H1 (cell line): Measurements from ENCODE around the gene CCDC71L. TPM values are rescaled to one million over a fixed set of nuclear protein-coding genes. Genes with fewer than 3 reads are reported as not detected.

ENCODE experiments used
- CTCF ChIA-PET: fragments of 300-600 bp; sonication (Branson Sonifier 250); formaldehyde crosslinking; loops from one replicate; lab custom pipeline; 2021; ENCODE audit not compliant: partially characterized antibody; lab: Charles Lee
- POLR2A ChIA-PET: fragments of 300-600 bp; sonication (Branson Sonifier 250); formaldehyde crosslinking; loops from one replicate; lab custom pipeline; 2021; ENCODE audit warnings: inconsistent platforms; ENCODE audit not compliant: partially characterized antibody; lab: Charles Lee
- DNase-seq, 2 experiments: peaks; one replicate each; pipeline versions ENCODE4 v3.0.0 to v3.0.0-alpha.2; 2010 to 2022; ENCODE audit warnings: low spot score in 2 of 2, low read depth in 1 of 2, mixed read lengths in 1 of 2
- FAIRE-seq: peaks from 2 replicates; lab custom pipeline; 2011; peaks lifted over from hg19 to GRCh38; lab: Jason Lieb, UNC
- H2AFZ ChIP-seq: 2 replicates; pipeline ENCODE4 v1.8.1; 2012; ENCODE audit warnings: low read length, inconsistent platforms
- H2AK5ac ChIP-seq: 2 replicates; pipeline ENCODE4 v1.6.1; 2013; ENCODE audit warnings: low read depth, low read length
- H2BK120ac ChIP-seq: replicated peaks from 2 replicates; pipeline ENCODE3; 2013; ENCODE audit warnings: low read depth, low read length, inconsistent platforms
- H2BK12ac ChIP-seq: 2 replicates; pipeline ENCODE4 v1.6.1; 2013; ENCODE audit warnings: low read depth, low read length
- H2BK15ac ChIP-seq: 2 replicates; pipeline ENCODE4 v1.6.1; 2013; ENCODE audit warnings: low read length
- H2BK20ac ChIP-seq: 2 replicates; pipeline ENCODE4 v1.6.1; 2013; ENCODE audit warnings: low read length
- H2BK5ac ChIP-seq: 2 replicates; pipeline ENCODE4 v1.6.1; 2013; ENCODE audit warnings: low read depth, low read length
- H3K14ac ChIP-seq: 2 replicates; pipeline ENCODE4 v1.6.1; 2013; ENCODE audit warnings: inconsistent platforms; ENCODE audit not compliant: insufficient read length
- H3K18ac ChIP-seq: 2 replicates; pipeline ENCODE4 v1.6.1; 2013; ENCODE audit warnings: low read length; ENCODE audit errors: extremely low read depth
- H3K23ac ChIP-seq: 2 replicates; pipeline ENCODE4 v1.6.1; 2013; ENCODE audit warnings: inconsistent platforms; ENCODE audit not compliant: insufficient read length
- H3K23me2 ChIP-seq: 2 replicates; pipeline ENCODE4 v1.6.1; 2013; ENCODE audit warnings: low read depth, low read length
- H3K27ac ChIP-seq: 2 replicates; pipeline ENCODE4 v1.6.1; 2011; ENCODE audit warnings: low read depth, low read length, inconsistent platforms
- H3K27me3 ChIP-seq, 4 experiments: replicated peaks in 1 of 4; 1 replicate in 1 of 4; 2 replicates in 3 of 4; pipeline versions ENCODE4 v1.6.1 to v1.8.1; 2011 to 2013; ENCODE audit warnings: low read length in 3 of 4, mild to moderate bottlenecking in 3 of 4, inconsistent platforms in 2 of 4, mixed read lengths in 2 of 4, moderate library complexity in 1 of 4; ENCODE audit not compliant: control insufficient read depth in 3 of 4, insufficient read depth in 3 of 4; ENCODE audit errors: extremely low read depth in 1 of 4
- H3K36me3 ChIP-seq, 4 experiments: 2 replicates each; pipeline versions ENCODE4 v1.6.1 to v1.8.1; 2011 to 2013; ENCODE audit warnings: mild to moderate bottlenecking in 4 of 4, low read length in 3 of 4, moderate library complexity in 2 of 4, control low read depth in 1 of 4, inconsistent platforms in 1 of 4; ENCODE audit not compliant: insufficient read depth in 4 of 4, control insufficient read depth in 2 of 4
- H3K4ac ChIP-seq: replicated peaks from 2 replicates; pipeline ENCODE3; 2013; ENCODE audit warnings: low read length, low read depth, mixed read lengths, inconsistent platforms; ENCODE audit not compliant: insufficient read length
- H3K4me1 ChIP-seq, 4 experiments: replicated peaks in 1 of 4; 1 replicate in 1 of 4; 2 replicates in 3 of 4; pipeline versions ENCODE4 v1.6.1 to v1.8.1; 2011 to 2013; ENCODE audit warnings: low read length in 3 of 4, inconsistent platforms in 2 of 4, mixed read lengths in 1 of 4; ENCODE audit not compliant: insufficient read depth in 4 of 4, control insufficient read depth in 3 of 4
- H3K4me2 ChIP-seq, 2 experiments: 2 replicates each; pipeline versions ENCODE4 v1.6.1 to v1.8.1; 2011 to 2013; ENCODE audit warnings: low read depth in 2 of 2, low read length in 2 of 2, control low read depth in 1 of 2, inconsistent platforms in 1 of 2, mild to moderate bottlenecking in 1 of 2; ENCODE audit not compliant: insufficient read depth in 1 of 2
- H3K4me3 ChIP-seq, 4 experiments: fragments of 200-600, 300-600 bp in 1 of 4; sonication (generic), shearing (Covaris generic), sonication (Bioruptor Twin) in 1 of 4; 2 replicates each; pipeline versions ENCODE4 v1.5.1 to v1.8.1; 2011 to 2016; ENCODE audit warnings: low read length in 4 of 4, low read depth in 3 of 4, control low read depth in 2 of 4, inconsistent platforms in 2 of 4, mild to moderate bottlenecking in 2 of 4, mixed read lengths in 1 of 4, moderate library complexity in 1 of 4; ENCODE audit not compliant: insufficient read depth in 2 of 4; ENCODE audit errors: extremely low read depth in 1 of 4
- H3K56ac ChIP-seq: replicated peaks from 2 replicates; pipeline ENCODE3; 2013; ENCODE audit warnings: low read depth, mild to moderate bottlenecking, mixed read lengths, low read length, inconsistent platforms; ENCODE audit not compliant: insufficient read length
- H3K79me1 ChIP-seq: 2 replicates; pipeline ENCODE4 v1.6.1; 2013; ENCODE audit warnings: low read depth, low read length, control low read depth
- H3K79me2 ChIP-seq, 2 experiments: 2 replicates each; pipeline versions ENCODE4 v1.6.1 to v1.8.1; 2012 to 2013; ENCODE audit warnings: low read length in 2 of 2, mild to moderate bottlenecking in 2 of 2, inconsistent platforms in 1 of 2; ENCODE audit not compliant: insufficient read depth in 2 of 2, control insufficient read depth in 1 of 2
- H3K9ac ChIP-seq, 4 experiments: replicated peaks in 1 of 4; 1 replicate in 1 of 4; 2 replicates in 3 of 4; pipeline versions ENCODE4 v1.6.1 to v1.8.1; 2011 to 2013; ENCODE audit warnings: low read depth in 3 of 4, low read length in 3 of 4, control low read depth in 2 of 4, mild to moderate bottlenecking in 2 of 4, moderate library complexity in 2 of 4, inconsistent platforms in 1 of 4; ENCODE audit errors: extremely low read depth in 1 of 4
- H3K9me3 ChIP-seq, 2 experiments: 2 replicates each; pipeline versions ENCODE4 v1.6.1 to v1.8.1; 2012 to 2013; ENCODE audit warnings: mild to moderate bottlenecking in 2 of 2, moderate library complexity in 2 of 2, control low read depth in 1 of 2, inconsistent platforms in 1 of 2, low read depth in 1 of 2, low read length in 1 of 2, mixed read lengths in 1 of 2; ENCODE audit not compliant: insufficient read depth in 2 of 2
- H4K20me1 ChIP-seq, 2 experiments: replicated peaks in 1 of 2; 2 replicates each; pipeline versions ENCODE3 to v1.8.1; 2011 to 2013; ENCODE audit warnings: inconsistent platforms in 2 of 2, low read length in 2 of 2, mild to moderate bottlenecking in 1 of 2; ENCODE audit not compliant: insufficient read depth in 2 of 2, control insufficient read depth in 1 of 2
- H4K5ac ChIP-seq: 2 replicates; pipeline ENCODE4 v1.6.1; 2013; ENCODE audit warnings: low read length, low read depth, mixed read lengths, inconsistent platforms; ENCODE audit not compliant: insufficient read length
- H4K8ac ChIP-seq: 2 replicates; pipeline ENCODE4 v1.8.0; 2013; ENCODE audit warnings: mild to moderate bottlenecking, moderate library complexity, low read length, inconsistent platforms; ENCODE audit not compliant: insufficient read depth; ENCODE audit errors: extremely low read depth
- H4K91ac ChIP-seq: replicated peaks from 2 replicates; pipeline ENCODE3; 2013; ENCODE audit warnings: low read length, mixed read lengths, inconsistent platforms; ENCODE audit not compliant: insufficient read length
- ATF2 ChIP-seq: IDR thresholded peaks from 2 replicates; pipeline ENCODE4 v1.6.1; 2012; ENCODE audit warnings: low read length, inconsistent platforms
- BRCA1 ChIP-seq: IDR thresholded peaks from 2 replicates; pipeline ENCODE4 v1.6.1; 2012; ENCODE audit warnings: low read depth, low read length, improper control_type of control experiment
- MAFK ChIP-seq: IDR thresholded peaks from 2 replicates; pipeline ENCODE4 v1.6.1; 2012; ENCODE audit warnings: low read depth, mild to moderate bottlenecking, improper control_type of control experiment, low read length
- NANOG ChIP-seq: IDR thresholded peaks from 2 replicates; pipeline ENCODE4 v1.6.1; 2011; ENCODE audit warnings: low read length, low read depth, mild to moderate bottlenecking, inconsistent platforms; ENCODE audit not compliant: insufficient read depth, poor library complexity, severe bottlenecking
- WGBS, 2 experiments: shearing (Covaris generic) in 1 of 2; methylation state at CpG; one replicate each; pipeline versions ENCODE4 v1.1.6 to v1.1.7; 2013 to 2015; ENCODE audit warnings: low lambda C conversion rate in 2 of 2, mixed read lengths in 2 of 2, inconsistent platforms in 1 of 2, low coverage in 1 of 2, missing lambda C conversion rate in 1 of 2; ENCODE audit not compliant: insufficient replicate concordance in 2 of 2, insufficient coverage in 1 of 2, insufficient read length in 1 of 2; ENCODE audit errors: extremely low coverage in 1 of 2, missing lambda C conversion rate in 1 of 2; 5-methylcytosine and 5-hydroxymethylcytosine counted together
- polyA plus RNA-seq, 7 experiments: library from polyadenylated mRNA; depleted of rRNA in 3 of 7; stranded (reverse) in 5 of 7; unstranded in 2 of 7; fragments of >200 nt in 5 of 7; fragments of 200-250 nt in 2 of 7; gene quantifications; 1 replicate in 5 of 7; 2 replicates in 1 of 7; 4 replicates in 1 of 7; pipeline versions ENCODE4 v1.2.1 to v1.2.3, GENCODE V29; 2011 to 2013; ENCODE audit warnings: missing spikeins in 2 of 7, mixed read lengths in 2 of 7
- total RNA-seq: library from RNA; stranded (reverse); fragmentation: NEBNext Ultra II Directional; extraction: Animal tissue kit (Norgen Biotek cat#: 25700); gene quantifications from 2 replicates; pipeline ENCODE4 v1.2.1, GENCODE V29; 2021

The CCDC71L gene
- total and polyA plus RNA-seq, 2 of the 8 experiments (the other 6 are each of a cell fraction or from before 2014, with no cell fraction given): 12.5 to 16.7 TPM

GRCh38 chr7:106641416-106641815, 19.5 kb downstream of the CCDC71L start:
- Histone ChIP-seq H3K9ac (no peak overlapping the region), H2AFZ (no peak overlapping the region), H3K56ac (no peak overlapping the region), H3K9me3 (0 out of 4 replicates have a peak, but pooled peaks cover 0 to 2% of the 10 kb centered on the region in 2 experiments), H4K5ac (no peak overlapping the region), H2BK120ac (no peak overlapping the region), H3K4me1 (no peaks in the 10 kb centered on the region), H3K4ac (no peak overlapping the region), H3K23ac (no peak overlapping the region), H2BK15ac (no peak overlapping the region), H4K20me1 (no peaks in the 10 kb centered on the region), H3K79me2 (no peaks in the 10 kb centered on the region), H3K27ac (no peak overlapping the region), H3K79me1 (no peaks in the 10 kb centered on the region), H3K4me3 (no peak overlapping the region), H3K23me2 (no peaks in the 10 kb centered on the region), H3K36me3 (no peaks in the 10 kb centered on the region), H4K8ac (no peak overlapping the region), H2AK5ac (no peak overlapping the region), H4K91ac (no peak overlapping the region)
- DNase-seq: no peak
- WGBS, 2 experiments: 95% methylated on average over 3 of the region's 3 CpGs; no CpG with 5 or more reads in 1 of the 2 experiments
- FAIRE-seq: no peak
- POLR2A ChIA-PET: no interaction called here
- TF ChIP-seq BRCA1 (no peak), ATF2 (no peak), NANOG (no peak), MAFK (no peak)
- TF ChIP-seq, all 59 proteins: peak for 0
- no peak overlapping the region for H2BK20ac ChIP-seq
- H2BK5ac ChIP-seq: no peak overlapping the region
- no peak overlapping the region for H3K4me2 ChIP-seq
- CTCF ChIA-PET: interaction anchor here (1.9 to 2.6 kb wide), 3 partner anchors 13 to 99 kb away, joined by 4 to 11 read pairs (median 7); no protein-coding TSS in a partner anchor
- no peak overlapping the region for H2BK12ac ChIP-seq
- no peak overlapping the region for H3K14ac ChIP-seq
- H3K27me3 ChIP-seq: no peaks in the 10 kb centered on the region
- no peak overlapping the region for H3K18ac ChIP-seq
